Neural cell (in vitro differentiated cells): ENCODE measurements around the gene ACTG1. TPM values are rescaled to one million over a fixed set of nuclear protein-coding genes. Genes with fewer than 3 reads are reported as not detected.

ENCODE experiments used
- H2AFZ ChIP-seq: fragments of 200-600, 300-800 bp; sonication (generic), shearing (Covaris generic); 2 replicates; pipeline ENCODE4 v1.6.0; 2014; ENCODE audit warnings: low read depth, mild to moderate bottlenecking, antibody characterized with exemption, low read length, moderate library complexity
- H3F3A ChIP-seq: fragments of 200-600 bp; shearing (Covaris generic); 2 replicates; pipeline ENCODE4 v1.6.1; 2016; ENCODE audit warnings: mild to moderate bottlenecking, moderate library complexity, mixed read lengths, antibody characterized with exemption, low read length; ENCODE audit not compliant: insufficient read depth, poor library complexity, severe bottlenecking
- H3K27ac ChIP-seq: fragments of 200-600, 300-800 bp; sonication (generic), shearing (Covaris generic); 2 replicates; pipeline ENCODE4 v1.5.1; 2014; ENCODE audit warnings: mild to moderate bottlenecking, low read length, moderate library complexity
- H3K27me3 ChIP-seq: fragments of 300-800, 200-600 bp; sonication (generic), shearing (Covaris generic); 2 replicates; pipeline ENCODE4 v1.6.0; 2014; ENCODE audit warnings: mild to moderate bottlenecking, low read depth, low read length, moderate library complexity; ENCODE audit not compliant: insufficient read depth
- H3K36me3 ChIP-seq: fragments of 300-800, 200-600 bp; sonication (generic), shearing (Covaris generic); 2 replicates; pipeline ENCODE4 v1.5.1; 2014; ENCODE audit warnings: mild to moderate bottlenecking, antibody characterized with exemption, low read length, moderate library complexity; ENCODE audit not compliant: insufficient read depth
- H3K4me2 ChIP-seq: fragments of 300-800, 200-600 bp; sonication (generic), shearing (Covaris generic); 2 replicates; pipeline ENCODE4 v1.6.0; 2014; ENCODE audit warnings: mild to moderate bottlenecking, low read length
- H3K4me3 ChIP-seq: fragments of 300-800, 200-600 bp; sonication (generic), shearing (Covaris generic); 2 replicates; pipeline ENCODE4 v1.5.1; 2014; ENCODE audit warnings: mild to moderate bottlenecking, low read length, moderate library complexity
- H3K79me2 ChIP-seq: fragments of 200-600 bp; shearing (Covaris generic); replicated peaks from 2 replicates; pipeline ENCODE4 v1.6.0; 2014; ENCODE audit warnings: mild to moderate bottlenecking, low read length, moderate library complexity; ENCODE audit not compliant: insufficient read depth
- H3K9ac ChIP-seq: fragments of 300-800, 200-600 bp; sonication (generic), shearing (Covaris generic); 2 replicates; pipeline ENCODE4 v1.6.1; 2016; ENCODE audit warnings: mild to moderate bottlenecking, low read length, mixed read lengths
- H3K9me2 ChIP-seq: fragments of 200-600 bp; shearing (Covaris generic); 2 replicates; pipeline ENCODE4 v1.6.1; 2016; ENCODE audit warnings: mild to moderate bottlenecking, low read length, mixed read lengths; ENCODE audit not compliant: insufficient read depth
- H3K9me3 ChIP-seq: fragments of 200-600, 300-800 bp; sonication (generic), shearing (Covaris generic); 2 replicates; pipeline ENCODE4 v1.6.1; 2016; ENCODE audit warnings: mild to moderate bottlenecking, mixed run types, low read length, moderate library complexity, mixed read lengths
- H4K20me1 ChIP-seq: fragments of 200-600 bp; shearing (Covaris generic); 2 replicates; pipeline ENCODE4 v1.6.1; 2016; ENCODE audit warnings: mild to moderate bottlenecking, mixed run types; ENCODE audit not compliant: insufficient read depth
- EP300 ChIP-seq: fragments of 450-650 bp; conservative IDR thresholded peaks from 2 replicates; pipeline ENCODE4 v1.6.1; 2014; ENCODE audit warnings: antibody characterized with exemption, mild to moderate bottlenecking, moderate library complexity; ENCODE audit not compliant: poor library complexity, severe bottlenecking
- EZH2 ChIP-seq: fragments of 200-600, 300-800 bp; shearing (Covaris generic), sonication (generic); IDR thresholded peaks from 2 replicates; pipeline ENCODE4 v1.6.1; 2014; ENCODE audit warnings: antibody characterized with exemption, low read length, borderline replicate concordance, mild to moderate bottlenecking; ENCODE audit not compliant: insufficient read depth, poor library complexity, severe bottlenecking
- MXI1 ChIP-seq: fragments of 450-650 bp; conservative IDR thresholded peaks from 2 replicates; pipeline ENCODE4 v1.6.1; 2014; ENCODE audit warnings: antibody characterized with exemption, mild to moderate bottlenecking; ENCODE audit not compliant: poor library complexity, severe bottlenecking
- POLR2AphosphoS5 ChIP-seq: IDR thresholded peaks from 2 replicates; pipeline ENCODE4 v1.6.1; 2012
- RAD21 ChIP-seq: fragments of 450-650 bp; conservative IDR thresholded peaks from 2 replicates; pipeline ENCODE4 v1.6.1; 2014; ENCODE audit warnings: antibody characterized with exemption, mild to moderate bottlenecking, moderate library complexity
- SMC3 ChIP-seq: fragments of 450-650 bp; conservative IDR thresholded peaks from 2 replicates; pipeline ENCODE4 v1.6.1; 2014; ENCODE audit warnings: antibody characterized with exemption, mild to moderate bottlenecking, moderate library complexity; ENCODE audit not compliant: poor library complexity
- TAF1 ChIP-seq: IDR thresholded peaks from 2 replicates; pipeline ENCODE4 v1.6.1; 2012; ENCODE audit warnings: low read depth
- polyA plus RNA-seq: library from polyadenylated mRNA; depleted of rRNA; stranded (reverse); fragments of >200 nt; gene quantifications from 2 replicates; pipeline ENCODE4 v1.2.3, GENCODE V29; 2014
- TF ChIP-seq, protein P1 (sequence below): fragments of 450-650 bp; IDR thresholded peaks from 2 replicates; pipeline ENCODE4 v1.5.1; 2014; ENCODE audit warnings: antibody characterized with exemption, mild to moderate bottlenecking, moderate library complexity; ENCODE audit not compliant: poor library complexity, severe bottlenecking
- TF ChIP-seq, protein P2 (sequence below): IDR thresholded peaks from 2 replicates; pipeline ENCODE4 v1.6.1; 2012; ENCODE audit warnings: borderline replicate concordance

Gene ACTG1
- polyA plus RNA-seq, 1 donor from 2014 or later, result 9,187 TPM

DNA sequence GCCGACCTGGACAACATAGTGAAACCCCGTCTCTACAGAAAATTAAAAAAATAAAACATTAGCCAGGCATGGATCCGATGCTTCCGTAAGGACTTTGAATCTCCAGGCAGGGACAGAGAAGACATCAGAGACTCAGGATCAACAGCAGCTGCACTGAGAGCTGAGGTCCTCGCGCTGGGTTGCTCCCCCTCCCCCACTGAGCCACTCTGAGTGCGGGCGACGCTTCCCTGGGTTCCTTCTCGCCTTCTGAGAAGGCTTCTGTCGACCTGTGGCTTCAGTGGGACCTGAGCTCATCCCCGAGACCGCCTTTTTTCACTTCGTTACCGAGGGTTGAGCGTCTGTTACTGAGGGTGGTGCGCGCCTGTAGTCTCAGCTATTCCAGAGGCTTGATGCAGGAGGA, 20.4 kb downstream of the ACTG1 start:
- Histone ChIP-seq H4K20me1 (no peaks in the 10 kb centered on the region), H3K9me3 (no peaks in the 10 kb centered on the region), H3K27me3 (no peaks in the 10 kb centered on the region), H3K4me3 (no peak overlapping the region), H2AFZ (no peak overlapping the region), H3K79me2 (peaks cover 10% of the 10 kb centered on the region), H3K4me2 (no peak overlapping the region), H3K9ac (no peak overlapping the region), H3K36me3 (no peaks in the 10 kb centered on the region), H3K9me2 (no peaks in the 10 kb centered on the region), H3K27ac (no peak overlapping the region), H3F3A (no peaks in the 10 kb centered on the region)
- TF ChIP-seq SMC3 (no peak), RAD21 (no peak), POLR2AphosphoS5 (no peak), TAF1 (no peak), EP300 (no peak), EZH2 (no peak)

- no peak overlapping the region for H2AFZ ChIP-seq
- H3K36me3 ChIP-seq, result no peaks in the 10 kb centered on the region
- no peak for TF ChIP-seq TAF1
- TF ChIP-seq RAD21, result no peak
- TF ChIP-seq, protein P1, sequence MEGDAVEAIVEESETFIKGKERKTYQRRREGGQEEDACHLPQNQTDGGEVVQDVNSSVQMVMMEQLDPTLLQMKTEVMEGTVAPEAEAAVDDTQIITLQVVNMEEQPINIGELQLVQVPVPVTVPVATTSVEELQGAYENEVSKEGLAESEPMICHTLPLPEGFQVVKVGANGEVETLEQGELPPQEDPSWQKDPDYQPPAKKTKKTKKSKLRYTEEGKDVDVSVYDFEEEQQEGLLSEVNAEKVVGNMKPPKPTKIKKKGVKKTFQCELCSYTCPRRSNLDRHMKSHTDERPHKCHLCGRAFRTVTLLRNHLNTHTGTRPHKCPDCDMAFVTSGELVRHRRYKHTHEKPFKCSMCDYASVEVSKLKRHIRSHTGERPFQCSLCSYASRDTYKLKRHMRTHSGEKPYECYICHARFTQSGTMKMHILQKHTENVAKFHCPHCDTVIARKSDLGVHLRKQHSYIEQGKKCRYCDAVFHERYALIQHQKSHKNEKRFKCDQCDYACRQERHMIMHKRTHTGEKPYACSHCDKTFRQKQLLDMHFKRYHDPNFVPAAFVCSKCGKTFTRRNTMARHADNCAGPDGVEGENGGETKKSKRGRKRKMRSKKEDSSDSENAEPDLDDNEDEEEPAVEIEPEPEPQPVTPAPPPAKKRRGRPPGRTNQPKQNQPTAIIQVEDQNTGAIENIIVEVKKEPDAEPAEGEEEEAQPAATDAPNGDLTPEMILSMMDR, result no peak
- TF ChIP-seq, protein P2, sequence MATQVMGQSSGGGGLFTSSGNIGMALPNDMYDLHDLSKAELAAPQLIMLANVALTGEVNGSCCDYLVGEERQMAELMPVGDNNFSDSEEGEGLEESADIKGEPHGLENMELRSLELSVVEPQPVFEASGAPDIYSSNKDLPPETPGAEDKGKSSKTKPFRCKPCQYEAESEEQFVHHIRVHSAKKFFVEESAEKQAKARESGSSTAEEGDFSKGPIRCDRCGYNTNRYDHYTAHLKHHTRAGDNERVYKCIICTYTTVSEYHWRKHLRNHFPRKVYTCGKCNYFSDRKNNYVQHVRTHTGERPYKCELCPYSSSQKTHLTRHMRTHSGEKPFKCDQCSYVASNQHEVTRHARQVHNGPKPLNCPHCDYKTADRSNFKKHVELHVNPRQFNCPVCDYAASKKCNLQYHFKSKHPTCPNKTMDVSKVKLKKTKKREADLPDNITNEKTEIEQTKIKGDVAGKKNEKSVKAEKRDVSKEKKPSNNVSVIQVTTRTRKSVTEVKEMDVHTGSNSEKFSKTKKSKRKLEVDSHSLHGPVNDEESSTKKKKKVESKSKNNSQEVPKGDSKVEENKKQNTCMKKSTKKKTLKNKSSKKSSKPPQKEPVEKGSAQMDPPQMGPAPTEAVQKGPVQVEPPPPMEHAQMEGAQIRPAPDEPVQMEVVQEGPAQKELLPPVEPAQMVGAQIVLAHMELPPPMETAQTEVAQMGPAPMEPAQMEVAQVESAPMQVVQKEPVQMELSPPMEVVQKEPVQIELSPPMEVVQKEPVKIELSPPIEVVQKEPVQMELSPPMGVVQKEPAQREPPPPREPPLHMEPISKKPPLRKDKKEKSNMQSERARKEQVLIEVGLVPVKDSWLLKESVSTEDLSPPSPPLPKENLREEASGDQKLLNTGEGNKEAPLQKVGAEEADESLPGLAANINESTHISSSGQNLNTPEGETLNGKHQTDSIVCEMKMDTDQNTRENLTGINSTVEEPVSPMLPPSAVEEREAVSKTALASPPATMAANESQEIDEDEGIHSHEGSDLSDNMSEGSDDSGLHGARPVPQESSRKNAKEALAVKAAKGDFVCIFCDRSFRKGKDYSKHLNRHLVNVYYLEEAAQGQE, result no peak
- no peak for TF ChIP-seq EZH2
- no peak for TF ChIP-seq EP300
- no peak for TF ChIP-seq SMC3
- TF ChIP-seq MXI1, result no peak
- no peak for TF ChIP-seq POLR2AphosphoS5
- no peak overlapping the region for H3K9ac ChIP-seq
- no peaks in the 10 kb centered on the region for H3K9me2 ChIP-seq
- H3K27me3 ChIP-seq, result no peaks in the 10 kb centered on the region
- H3K27ac ChIP-seq, result no peak overlapping the region
- H3F3A ChIP-seq, result no peaks in the 10 kb centered on the region
- no peak overlapping the region for H3K4me3 ChIP-seq
- H3K9me3 ChIP-seq, result no peaks in the 10 kb centered on the region
- no peak overlapping the region for H3K4me2 ChIP-seq
- no peaks in the 10 kb centered on the region for H4K20me1 ChIP-seq
- H3K79me2 ChIP-seq, result peaks cover 14% of the 10 kb centered on the region
These were observed 20.8 kb downstream of the ACTG1 start for GRCh38 chr17:81491761-81492160.
